A549 (cell line): ENCODE measurements around the gene CPNE4. TPM values are rescaled to one million over a fixed set of nuclear protein-coding genes. Genes with fewer than 3 reads are reported as not detected.

Experiments used
- ATAC-seq, 2 experiments: fragments of 200-7000 bp in 1 of 2; fragments of >200 bp in 1 of 2; cut with Nextera tagmentation in 1 of 2; cut with Tn5 transposase in 1 of 2; 3 replicates each; pipeline versions ENCODE4 v1.8.0 to v1.9.1; 2018 to 2020; ENCODE audit warnings: mild to moderate bottlenecking in 1 of 2, moderate library complexity in 1 of 2
- CTCF ChIA-PET: fragments of 300-600 bp; sonication (Branson Sonifier 250); formaldehyde crosslinking; extraction: SDS; loops from one replicate; lab custom pipeline; 2021; ENCODE audit warnings: antibody characterized with exemption, inconsistent platforms; lab: Yijun Ruan, JAX
- POLR2A ChIA-PET: fragments of 350-600 bp; formaldehyde crosslinking; extraction: SDS; loops from one replicate; lab custom pipeline; 2021; ENCODE audit warnings: antibody characterized with exemption, inconsistent platforms; lab: Yijun Ruan, JAX
- DNase-seq, 2 experiments: peaks; one replicate each; pipeline versions ENCODE4 v3.0.0 to v3.0.0-alpha.2; 2011 to 2016; ENCODE audit warnings: low read depth in 1 of 2, low spot score in 1 of 2
- FAIRE-seq: peaks from 2 replicates; lab custom pipeline; 2011; peaks lifted over from hg19 to GRCh38; lab: Jason Lieb, UNC
- H3K27ac ChIP-seq, 2 experiments: fragments of >200 bp; sonication (Bioruptor Twin); formaldehyde crosslinking; 3 replicates each; pipeline ENCODE4 v1.5.1; 2016 to 2017
- H3K4me1 ChIP-seq: fragments of >200 bp; sonication (Bioruptor Twin); formaldehyde crosslinking; 3 replicates; pipeline ENCODE4 v1.6.1; 2016
- H3K4me2 ChIP-seq: fragments of >200 bp; sonication (Bioruptor Twin); formaldehyde crosslinking; 3 replicates; pipeline ENCODE4 v1.6.1; 2016
- H3K4me3 ChIP-seq: fragments of >200 bp; sonication (Bioruptor Twin); formaldehyde crosslinking; 3 replicates; pipeline ENCODE4 v1.5.1; 2016
- H3K9me3 ChIP-seq: fragments of >200 bp; sonication (Bioruptor Twin); formaldehyde crosslinking; 3 replicates; pipeline ENCODE4 v1.6.1; 2016
- BCL3 ChIP-seq: fragments of >200 bp; sonication (Bioruptor Twin); formaldehyde crosslinking; IDR thresholded peaks from 3 replicates; pipeline ENCODE4 v1.6.1; 2016
- BHLHE40 ChIP-seq: IDR thresholded peaks from 2 replicates; pipeline ENCODE4 v1.6.1; 2012; ENCODE audit warnings: low read depth, low read length, inconsistent platforms
- CTCF ChIP-seq: fragments of >200 bp; sonication (Bioruptor Twin); formaldehyde crosslinking; IDR thresholded peaks from 3 replicates; pipeline ENCODE4 v1.5.1; 2016
- E2F6 ChIP-seq: IDR thresholded peaks from 2 replicates; pipeline ENCODE4 v1.6.1; 2012; ENCODE audit warnings: low read depth, borderline replicate concordance
- ELK1 ChIP-seq: fragments of 150-350 bp; IDR thresholded peaks from 2 replicates; pipeline ENCODE4 v1.6.1; 2014; ENCODE audit warnings: low read depth, mild to moderate bottlenecking, low read length
- EP300 ChIP-seq, 2 experiments: fragments of >200 bp; sonication (Bioruptor Twin); formaldehyde crosslinking; IDR thresholded peaks; 2 replicates in 1 of 2; 3 replicates in 1 of 2; pipeline ENCODE4 v1.6.1; 2016 to 2017
- ESRRA ChIP-seq: fragments of 150-350 bp; IDR thresholded peaks from 2 replicates; pipeline ENCODE4 v1.6.1; 2014; ENCODE audit warnings: mild to moderate bottlenecking, low read length, borderline replicate concordance
- FOSL2 ChIP-seq, 2 experiments: fragments of 450-650 bp in 1 of 2; fragments of >200 bp in 1 of 2; sonication (Bioruptor Twin) in 1 of 2; formaldehyde crosslinking; IDR thresholded peaks; 2 replicates each; pipeline versions ENCODE4 v1.5.0 to v1.6.1; 2016 to 2020; ENCODE audit warnings: mild to moderate bottlenecking in 1 of 2, moderate library complexity in 1 of 2
- JUNB ChIP-seq: fragments of >200 bp; sonication (Bioruptor Twin); formaldehyde crosslinking; IDR thresholded peaks from 2 replicates; pipeline ENCODE4 v1.6.1; 2016
- MAFK ChIP-seq: fragments of 450-650 bp; IDR thresholded peaks from 2 replicates; pipeline ENCODE4 v1.6.1; 2014; ENCODE audit not compliant: partially characterized antibody
- PHF8 ChIP-seq: fragments of 200-600 bp; sonication (generic); IDR thresholded peaks from 2 replicates; pipeline ENCODE4 v1.6.1; 2016; ENCODE audit warnings: low read depth, mild to moderate bottlenecking, antibody characterized with exemption, moderate library complexity, borderline replicate concordance
- POLR2A ChIP-seq: IDR thresholded peaks from 2 replicates; pipeline ENCODE4 v1.6.1; 2012; ENCODE audit warnings: mild to moderate bottlenecking, low read length
- SREBF2 ChIP-seq: fragments of 450-650 bp; IDR thresholded peaks from 2 replicates; pipeline ENCODE4 v1.6.1; 2014; ENCODE audit warnings: mild to moderate bottlenecking, moderate library complexity
- TP53 ChIP-seq: fragments of 250-450 bp; sonication (Bioruptor Pico); IDR thresholded peaks from 2 replicates; pipeline ENCODE4 v1.5.0; 2021; ENCODE audit warnings: mild to moderate bottlenecking, moderate library complexity
- USF2 ChIP-seq: fragments of 450-650 bp; IDR thresholded peaks from 2 replicates; pipeline ENCODE4 v1.6.1; 2014; ENCODE audit warnings: antibody characterized with exemption
- ZSCAN20 ChIP-seq: fragments of 250-450 bp; sonication (Bioruptor Pico); IDR thresholded peaks from 2 replicates; pipeline ENCODE4 v1.8.0; 2022; ENCODE audit warnings: mild to moderate bottlenecking, moderate library complexity
- WGBS: methylation state at CpG from one replicate; pipeline ENCODE4 v1.1.6; 2017; ENCODE audit errors: missing lambda C conversion rate; 5-methylcytosine and 5-hydroxymethylcytosine counted together
- polyA plus RNA-seq, 4 experiments: library from polyadenylated mRNA; depleted of rRNA in 3 of 4; stranded (reverse); fragments of >200 nt; fragmentation: RNase III in 1 of 4; extraction: RNeasy Plus Mini Kit Qiagen cat#74134 plus additional on column Dnase treatment in 1 of 4; gene quantifications; 2 replicates in 3 of 4; 3 replicates in 1 of 4; pipeline ENCODE4 v1.2.3, GENCODE V29; 2011 to 2017

The CPNE4 gene
- polyA plus RNA-seq, 2 of the 4 experiments (the other 2 are of a cell fraction), result 3.6 to 8.7 TPM

GRCh38 chr3:131622726-131623125 lies 412.1 kb downstream of the CPNE4 start:
- TF ChIP-seq MAFK (no peak), POLR2A (no peak)
- no peaks in the 10 kb centered on the region for H3K9me3 ChIP-seq
- no peaks in the 10 kb centered on the region for H3K4me1 ChIP-seq
- CTCF ChIA-PET, result no interaction called here
- DNase-seq (no peak), FAIRE-seq (no peak), ATAC-seq (no peak)
- no peak overlapping the region for H3K4me2 ChIP-seq
- POLR2A ChIA-PET, result no interaction called here
- no peak overlapping the region for H3K27ac ChIP-seq
- no peak overlapping the region for H3K4me3 ChIP-seq
- 90% methylated on average over 5 of the region's 5 CpGs for WGBS

GRCh38 chr3:131620977-131621376 lies 413.8 kb downstream of the CPNE4 start:
- WGBS, result 90% methylated on average over 1 of the region's 1 CpG
- H3K27ac ChIP-seq, result no peak overlapping the region
- CTCF ChIA-PET, result no interaction called here
- no peak for FAIRE-seq
- POLR2A ChIA-PET, result no interaction called here
- H3K4me3 ChIP-seq, result no peak overlapping the region
- H3K4me1 ChIP-seq, result no peaks in the 10 kb centered on the region
- no peak for DNase-seq
- H3K9me3 ChIP-seq, result no peaks in the 10 kb centered on the region
- TF ChIP-seq JUNB, result no peak
- TF ChIP-seq MAFK, result no peak
- no peak for TF ChIP-seq PHF8
- no peak for TF ChIP-seq FOSL2 (IDR thresholded peaks at IDR 0.05)
- TF ChIP-seq FOSL2 (CRISPR knock-in tag; IDR thresholded peaks at IDR 0.05), result no peak
- no peak for TF ChIP-seq BHLHE40
- no peak for TF ChIP-seq E2F6
- TF ChIP-seq EP300 (IDR thresholded peaks at IDR 0.05), result no peak
- no peak for TF ChIP-seq TP53 (CRISPR knock-in tag)
- no peak for TF ChIP-seq ESRRA
- TF ChIP-seq SREBF2, result no peak
- TF ChIP-seq USF2, result no peak
- no peak for TF ChIP-seq ZSCAN20 (CRISPR knock-in tag)
- no peak for ATAC-seq
- no peak overlapping the region for H3K4me2 ChIP-seq

GRCh38 chr3:131619821-131620220 lies 415.0 kb downstream of the CPNE4 start:
- Histone ChIP-seq H3K9me3 (no peaks in the 10 kb centered on the region), H3K27ac (no peak overlapping the region), H3K4me2 (no peak overlapping the region), H3K4me3 (no peak overlapping the region), H3K4me1 (no peaks in the 10 kb centered on the region)
- ATAC-seq (no peak), FAIRE-seq (no peak), DNase-seq (no peak)
- CTCF ChIA-PET, result no interaction called here
- 95% methylated on average over 2 of the region's 2 CpGs for WGBS
- POLR2A ChIA-PET, result no interaction called here
- TF ChIP-seq SREBF2 (no peak), MAFK (no peak), ELK1 (no peak), CTCF (no peak), EP300 (IDR thresholded peaks at IDR 0.05) (no peak), BCL3 (no peak), ZSCAN20 (CRISPR knock-in tag) (no peak)
